MG63 (cell line): ENCODE measurements around the gene STK11. TPM values are rescaled to one million over a fixed set of nuclear protein-coding genes. Genes with fewer than 3 reads are reported as not detected.
A peak's percentile ranks its signal among the peaks of the same experiment; 100 is the strongest.
"Not testable (repeated sequence)": the region's sequence is repeated elsewhere in the genome, so short reads cannot be mapped to it uniquely, and the experiment has no call there.

Experiments used
- DNase-seq: peaks from one replicate; pipeline ENCODE4 v3.0.0-alpha.2; 2020
- H3K27me3 ChIP-seq: fragments of 250-450 bp; sonication (Bioruptor Pico); 2 replicates; pipeline ENCODE4 v1.5.1; 2020; ENCODE audit warnings: mild to moderate bottlenecking, moderate library complexity
- H3K36me3 ChIP-seq: fragments of 250-450 bp; sonication (Bioruptor Pico); 2 replicates; pipeline ENCODE4 v1.5.1; 2020; ENCODE audit warnings: mild to moderate bottlenecking, moderate library complexity
- H3K4me3 ChIP-seq: fragments of 250-450 bp; sonication (Bioruptor Pico); 2 replicates; pipeline ENCODE4 v1.5.1; 2020; ENCODE audit warnings: mild to moderate bottlenecking, moderate library complexity
- H3K9me3 ChIP-seq: fragments of 250-450 bp; sonication (Bioruptor Pico); 2 replicates; pipeline ENCODE4 v1.5.1; 2020; ENCODE audit warnings: mild to moderate bottlenecking, moderate library complexity
- total RNA-seq: library from RNA; depleted of rRNA; stranded (reverse); fragments of >200 nt; shearing (Covaris generic); gene quantifications from 2 replicates; pipeline ENCODE4 v1.2.3, GENCODE V29; 2014; ENCODE audit warnings: low replicate concordance

Gene STK11
- total RNA-seq, 1 experiment from 2014 or later = 51.5 TPM

DNA sequence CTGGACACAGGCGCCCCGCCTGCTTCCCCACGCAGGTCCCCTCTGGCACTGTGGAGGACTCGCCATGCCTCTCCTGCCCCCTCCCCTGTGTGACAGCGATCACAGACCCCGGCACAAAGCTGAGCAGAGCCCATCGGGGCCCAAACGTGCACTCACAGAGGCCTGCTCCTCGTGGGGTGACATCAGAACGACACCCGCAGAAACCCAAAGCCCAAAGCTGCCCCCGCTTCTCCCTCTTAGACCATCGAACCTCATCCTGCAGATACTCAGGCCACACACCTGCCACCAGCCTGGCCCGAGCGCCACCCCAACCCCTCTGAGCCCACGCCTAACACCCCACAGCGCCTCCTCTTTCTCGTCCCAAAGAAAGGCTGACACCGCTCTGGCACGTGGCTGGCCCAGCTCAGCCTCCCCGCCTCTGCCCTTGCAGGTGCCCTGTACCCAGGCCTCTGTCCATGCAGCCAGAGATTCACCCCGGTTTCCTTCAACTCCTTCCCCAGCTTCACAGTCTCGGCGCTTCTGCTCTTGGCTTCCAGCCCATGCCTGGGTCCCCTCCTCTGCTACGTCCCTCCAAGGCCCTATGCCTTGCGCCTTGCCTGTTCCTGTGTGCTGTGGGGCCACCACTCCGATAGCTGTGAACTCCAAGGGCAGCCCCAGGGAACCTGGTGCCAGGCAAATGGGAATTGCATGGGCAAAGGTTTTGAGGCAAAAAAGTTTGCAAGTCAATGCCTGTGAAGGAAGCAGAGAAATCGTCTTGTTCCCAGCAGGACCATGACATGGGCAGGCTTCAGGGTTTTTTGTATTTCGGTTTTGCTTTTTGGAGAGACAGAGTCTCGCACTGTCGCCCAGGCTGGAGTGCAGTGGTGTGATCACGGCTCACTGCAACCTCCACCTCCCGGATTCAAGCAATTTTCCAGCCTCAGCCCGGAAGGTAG lies 33.1 kb downstream of the STK11 start:
- Histone ChIP-seq H3K36me3 (no peaks in the 10 kb centered on the region; the same call in 1 of the 2 replicates), H3K9me3 (no peaks in the 10 kb centered on the region), H3K27me3 (no peaks in the 10 kb centered on the region), H3K4me3 (no peak overlapping the region)
- DNase-seq = no peak

GRCh38 chr19:1239420-1239795 lies 33.8 kb downstream of the STK11 start:
- Histone ChIP-seq H3K4me3 (no peak overlapping the region), H3K27me3 (no peaks in the 10 kb centered on the region)
- DNase-seq = no peak

GRCh38 chr19:1239796-1240737 lies 34.5 kb downstream of the STK11 start:
- H3K36me3 ChIP-seq = peaks cover 5% of the 10 kb centered on the region
- no peak overlapping the region for H3K4me3 ChIP-seq
- H3K9me3 ChIP-seq = no peaks in the 10 kb centered on the region
- peak; percentile 79 for DNase-seq
- H3K27me3 ChIP-seq = no peaks in the 10 kb centered on the region

More at GRCh38 chr19:1239420-1239795, 33.8 kb downstream of the STK11 start:
- Histone ChIP-seq H3K36me3 (peaks cover 5% of the 10 kb centered on the region), H3K9me3 (no peaks in the 10 kb centered on the region)

DNA sequence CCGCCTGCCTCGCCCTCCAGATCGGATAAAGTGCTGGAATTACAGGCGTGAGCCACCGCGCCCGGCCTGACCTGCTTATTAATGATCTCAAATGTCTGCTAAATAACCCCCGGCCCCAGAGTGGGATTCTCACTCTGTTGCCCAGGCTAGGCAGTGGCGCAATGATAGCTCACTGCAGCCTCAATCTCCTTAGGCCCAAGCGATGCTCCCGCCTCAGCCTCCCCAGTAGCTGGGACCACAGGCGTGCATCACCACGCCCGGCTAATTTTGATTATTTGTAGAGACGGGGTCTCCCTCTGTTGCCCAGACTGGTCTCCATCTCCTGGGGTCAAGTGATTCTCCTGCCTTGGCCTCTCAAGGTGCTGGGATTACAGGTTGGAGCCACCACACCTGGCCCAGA lies 35.3 kb downstream of the STK11 start:
- no peak for DNase-seq
- Histone ChIP-seq H3K4me3 (peak overlapping the region; percentile 61), H3K27me3 (no peaks in the 10 kb centered on the region), H3K9me3 (no peaks in the 10 kb centered on the region), H3K36me3 (peaks cover 5% of the 10 kb centered on the region)

DNA sequence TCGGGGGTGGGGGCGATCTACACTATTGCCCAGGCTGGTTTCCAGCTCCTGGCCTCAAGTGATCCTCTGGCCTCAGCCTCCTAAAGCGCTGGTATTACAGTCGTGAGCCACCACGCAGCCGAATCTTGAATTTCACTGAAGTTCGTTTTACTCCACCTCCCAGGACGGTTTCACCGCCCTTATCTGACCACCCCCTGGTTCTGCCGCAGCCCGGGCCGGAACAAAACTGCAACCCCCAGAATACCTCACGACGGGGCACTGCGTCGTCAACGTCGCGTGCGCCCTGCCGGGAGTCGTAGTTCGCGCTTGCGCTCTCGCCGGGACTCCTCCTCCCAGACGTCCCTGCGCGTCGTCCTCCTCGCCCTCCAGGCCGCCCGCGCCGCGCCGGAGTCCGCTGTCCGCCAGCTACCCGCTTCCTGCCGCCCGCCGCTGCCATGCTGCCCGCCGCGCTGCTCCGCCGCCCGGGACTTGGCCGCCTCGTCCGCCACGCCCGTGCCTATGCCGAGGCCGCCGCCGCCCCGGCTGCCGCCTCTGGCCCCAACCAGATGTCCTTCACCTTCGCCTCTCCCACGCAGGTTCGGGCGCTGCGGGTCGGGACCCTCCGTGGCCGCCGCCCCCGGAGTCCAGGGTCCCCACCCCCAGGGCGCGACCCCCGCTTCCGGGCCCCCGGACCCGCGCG lies 36.0 kb downstream of the STK11 start, which contains the start of gene ATP5F1D:
ATP5F1D (plus strand) TSS at position 335 of the 679 bp plus-strand sequence; CDS start at position 435, 100 bp downstream.
- no peaks in the 10 kb centered on the region for H3K9me3 ChIP-seq
- no peaks in the 10 kb centered on the region for H3K27me3 ChIP-seq
- peak; percentile 87 for DNase-seq
- peak within 1 kb of the TSS; percentile 61 for H3K4me3 ChIP-seq
- peaks cover 5% of the 10 kb centered on the region for H3K36me3 ChIP-seq

DNA sequence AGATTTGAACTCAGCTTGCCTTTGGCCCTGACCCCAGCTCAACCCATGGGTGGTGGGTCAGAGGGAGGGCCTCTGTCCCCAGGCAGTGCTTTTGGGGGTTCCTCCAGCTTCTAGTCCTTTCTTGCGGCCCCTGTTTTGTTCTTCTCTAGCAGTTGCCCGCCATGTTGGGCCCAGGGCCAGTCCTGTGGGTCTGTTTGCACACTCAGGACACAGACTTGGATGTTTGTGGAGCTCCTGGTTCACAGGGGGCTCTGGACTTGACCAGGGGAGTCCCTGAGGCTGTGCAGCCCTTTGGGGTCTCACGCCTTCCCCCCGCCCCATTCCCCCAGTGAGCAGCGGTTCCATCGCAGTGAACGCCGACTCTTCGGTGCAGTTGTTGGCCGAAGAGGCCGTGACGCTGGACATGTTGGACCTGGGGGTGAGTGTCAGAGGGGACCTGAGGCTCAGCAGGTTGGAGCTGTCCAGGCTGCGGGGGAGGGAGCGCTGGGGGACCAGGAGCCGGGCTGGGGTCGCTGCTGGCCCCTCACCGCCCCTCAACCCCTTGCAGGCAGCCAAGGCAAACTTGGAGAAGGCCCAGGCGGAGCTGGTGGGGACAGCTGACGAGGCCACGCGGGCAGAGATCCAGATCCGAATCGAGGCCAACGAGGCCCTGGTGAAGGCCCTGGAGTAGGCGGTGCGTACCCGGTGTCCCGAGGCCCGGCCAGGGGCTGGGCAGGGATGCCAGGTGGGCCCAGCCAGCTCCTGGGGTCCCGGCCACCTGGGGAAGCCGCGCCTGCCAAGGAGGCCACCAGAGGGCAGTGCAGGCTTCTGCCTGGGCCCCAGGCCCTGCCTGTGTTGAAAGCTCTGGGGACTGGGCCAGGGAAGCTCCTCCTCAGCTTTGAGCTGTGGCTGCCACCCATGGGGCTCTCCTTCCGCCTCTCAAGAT lies 38.5 kb downstream of the STK11 start:
- H3K27me3 ChIP-seq = no peaks in the 10 kb centered on the region
- peaks cover 5% of the 10 kb centered on the region for H3K36me3 ChIP-seq
- H3K4me3 ChIP-seq = peak overlapping the region; percentile 28
- peak; percentile 83 for DNase-seq
- H3K9me3 ChIP-seq = no peaks in the 10 kb centered on the region

- peak overlapping the region; percentile 28 for H3K4me3 ChIP-seq
- peak; percentile 83 for DNase-seq
- H3K9me3 ChIP-seq = no peaks in the 10 kb centered on the region
- H3K36me3 ChIP-seq = peaks cover 7% of the 10 kb centered on the region
- no peaks in the 10 kb centered on the region for H3K27me3 ChIP-seq
These were observed 39.3 kb downstream of the STK11 start for GRCh38 chr19:1244693-1245451.

GRCh38 chr19:1245494-1246264 lies 40.1 kb downstream of the STK11 start:
- peaks cover 9% of the 10 kb centered on the region for H3K36me3 ChIP-seq
- DNase-seq = no peak
- no peak overlapping the region for H3K4me3 ChIP-seq
- no peaks in the 10 kb centered on the region for H3K27me3 ChIP-seq
- H3K9me3 ChIP-seq = no peaks in the 10 kb centered on the region

DNA sequence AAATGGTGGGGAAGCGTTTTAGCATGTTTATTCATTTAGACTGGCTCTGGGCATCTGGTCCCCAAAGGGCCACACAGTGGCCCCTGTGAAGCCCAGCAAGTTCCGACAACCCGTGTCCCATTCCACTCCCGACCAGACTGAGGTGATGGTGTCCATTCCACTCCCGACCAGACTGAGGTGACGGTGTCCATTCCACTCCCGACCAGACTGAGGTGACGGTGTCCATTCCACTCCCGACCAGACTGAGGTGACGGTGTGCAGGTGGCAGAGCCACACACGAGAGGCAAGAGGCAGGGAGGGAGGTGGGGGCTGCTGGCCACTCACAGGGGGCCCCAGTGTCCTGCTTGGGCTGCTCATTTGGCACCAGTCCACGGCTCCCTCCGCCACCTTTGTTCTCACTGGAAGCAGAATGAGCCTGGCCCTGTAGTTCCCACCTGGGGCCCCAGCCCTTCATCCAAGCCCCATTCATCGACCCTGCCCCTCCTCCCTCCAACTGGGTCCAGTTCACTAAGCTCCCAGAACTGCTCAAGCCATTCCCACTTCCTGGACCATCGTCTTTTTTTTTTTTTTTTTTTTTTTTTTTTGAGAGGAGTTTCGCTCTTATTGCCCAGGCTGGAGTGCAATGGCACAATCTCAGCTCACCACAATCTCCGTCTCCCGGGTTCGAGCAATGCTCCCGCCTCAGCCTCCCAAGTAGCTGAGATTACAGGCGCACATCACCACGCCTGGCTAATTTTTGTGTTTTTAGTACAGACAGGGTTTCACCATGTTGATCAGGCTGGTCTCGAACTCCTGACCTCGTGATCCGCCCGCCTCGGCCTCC lies 40.9 kb downstream of the STK11 start:
- not testable (repeated sequence) for H3K9me3 ChIP-seq, DNase-seq, H3K27me3 ChIP-seq, H3K4me3 ChIP-seq
- peaks cover 17% of the 10 kb centered on the region for H3K36me3 ChIP-seq

GRCh38 chr19:1247748-1248138 lies 42.2 kb downstream of the STK11 start:
- no peaks in the 10 kb centered on the region for H3K9me3 ChIP-seq
- DNase-seq = no peak
- H3K4me3 ChIP-seq = peak overlapping the region; percentile 66
- no peaks in the 10 kb centered on the region for H3K27me3 ChIP-seq
- peaks cover 21% of the 10 kb centered on the region for H3K36me3 ChIP-seq

- H3K4me3 ChIP-seq = peak within 1 kb of the TSS; percentile 66
- H3K27me3 ChIP-seq = no peaks in the 10 kb centered on the region
- DNase-seq = peak; percentile 81
- H3K36me3 ChIP-seq = peaks cover 21% of the 10 kb centered on the region
- no peaks in the 10 kb centered on the region for H3K9me3 ChIP-seq
These were observed 42.7 kb downstream of the STK11 start, which contains the start of gene MIDN for GRCh38 chr19:1248139-1248785. Gene MIDN (plus strand): TSS chr19:1248583. CDS start chr19:1250297, 1,714 bp downstream.

- Histone ChIP-seq H3K9me3 (no peaks in the 10 kb centered on the region), H3K36me3 (peaks cover 26% of the 10 kb centered on the region), H3K27me3 (no peaks in the 10 kb centered on the region), H3K4me3 (peak overlapping the region; percentile 66)
- peak; percentile 85 for DNase-seq
These were observed 43.3 kb downstream of the STK11 start for GRCh38 chr19:1248786-1249297.
